Left hindlimb (tissue), 1 donor: ENCODE data around the gene SEPHS1.
A peak's percentile ranks its signal among the peaks of the same experiment; 100 is the strongest.
"Not testable (repeated sequence)": the region's sequence is repeated elsewhere in the genome, so short reads cannot be mapped to it uniquely, and the experiment has no call there.

Source experiments
- DNase-seq: peaks from one replicate; pipeline ENCODE4 v3.0.0-alpha.2; 2018

SEPHS1 gene

DNA sequence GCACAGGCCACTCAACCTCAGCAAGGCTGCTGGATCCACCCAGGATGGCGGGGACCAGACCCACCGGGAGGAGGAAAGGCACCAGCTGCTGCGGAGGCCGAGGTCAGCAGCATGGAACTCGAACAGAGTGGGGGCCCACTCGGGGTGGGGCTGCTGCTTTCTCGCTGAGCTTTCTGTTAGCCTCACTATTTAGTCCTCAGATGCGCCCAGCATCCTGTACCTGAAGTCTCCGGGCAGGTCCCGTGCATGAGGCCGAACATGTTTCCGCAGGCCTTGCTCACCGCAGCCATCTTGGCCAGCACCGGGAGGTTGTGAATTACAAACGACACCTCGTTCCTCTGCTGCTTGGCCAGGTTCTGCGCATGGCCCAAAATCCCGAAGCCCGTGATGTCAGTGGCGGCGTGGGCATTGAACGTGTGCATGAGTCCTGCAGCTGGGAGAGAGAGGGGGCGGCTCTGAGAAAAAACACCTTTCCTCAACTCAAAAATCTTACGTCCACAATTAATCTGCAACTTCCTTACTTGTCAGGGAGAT is 25.4 kb downstream of the SEPHS1 start:
- no peak for DNase-seq

DNA sequence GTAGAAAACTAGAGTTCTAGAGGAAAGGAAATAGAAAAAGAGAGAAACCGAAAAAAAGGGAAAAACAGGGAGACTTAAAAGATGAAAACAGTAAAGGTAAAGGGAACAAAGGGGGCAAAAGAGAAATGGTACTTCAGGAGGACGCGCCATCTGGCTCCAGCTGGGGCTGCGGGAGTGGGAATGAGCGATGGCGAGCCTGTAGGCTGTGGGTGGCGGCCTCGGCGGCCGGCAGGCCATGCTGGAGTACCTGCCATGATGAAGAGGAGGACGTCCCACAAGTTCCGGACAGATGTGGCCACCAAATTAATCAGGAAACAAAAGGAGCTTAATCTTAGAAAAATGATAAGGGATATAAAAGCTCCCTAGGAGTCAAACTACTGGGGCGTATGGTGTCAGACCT is 26.5 kb downstream of the SEPHS1 start:
- no peak for DNase-seq

- no peak for DNase-seq
These were observed 28.9 kb downstream of the SEPHS1 start for GRCh38 chr10:13319166-13319565.

GRCh38 chr10:13317474-13317873 is 30.6 kb downstream of the SEPHS1 start:
- DNase-seq: no peak

- DNase-seq: no peak
These were observed 31.3 kb downstream of the SEPHS1 start for GRCh38 chr10:13316635-13317311.

GRCh38 chr10:13315361-13315760 is 32.7 kb downstream of the SEPHS1 start:
- no peak for DNase-seq

DNA sequence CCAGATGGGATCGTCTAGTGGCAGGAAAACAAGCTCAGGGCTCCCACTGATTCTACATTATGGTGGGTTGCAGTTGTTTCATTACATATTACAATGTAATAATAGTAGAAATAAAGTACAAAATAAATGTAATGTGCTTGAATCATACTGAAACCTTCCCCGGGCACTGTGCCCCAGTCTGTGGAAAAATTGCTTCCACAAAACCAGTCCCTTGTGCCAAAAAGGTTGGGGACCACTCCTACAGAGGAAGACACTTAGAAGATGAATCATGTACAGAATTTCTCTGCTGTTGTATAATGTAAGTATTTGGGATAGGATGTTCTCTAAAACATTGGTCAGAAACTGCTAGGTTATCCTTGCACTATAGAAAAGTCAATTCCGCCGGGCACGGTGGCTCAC is 36.9 kb downstream of the SEPHS1 start:
- no peak for DNase-seq

DNA sequence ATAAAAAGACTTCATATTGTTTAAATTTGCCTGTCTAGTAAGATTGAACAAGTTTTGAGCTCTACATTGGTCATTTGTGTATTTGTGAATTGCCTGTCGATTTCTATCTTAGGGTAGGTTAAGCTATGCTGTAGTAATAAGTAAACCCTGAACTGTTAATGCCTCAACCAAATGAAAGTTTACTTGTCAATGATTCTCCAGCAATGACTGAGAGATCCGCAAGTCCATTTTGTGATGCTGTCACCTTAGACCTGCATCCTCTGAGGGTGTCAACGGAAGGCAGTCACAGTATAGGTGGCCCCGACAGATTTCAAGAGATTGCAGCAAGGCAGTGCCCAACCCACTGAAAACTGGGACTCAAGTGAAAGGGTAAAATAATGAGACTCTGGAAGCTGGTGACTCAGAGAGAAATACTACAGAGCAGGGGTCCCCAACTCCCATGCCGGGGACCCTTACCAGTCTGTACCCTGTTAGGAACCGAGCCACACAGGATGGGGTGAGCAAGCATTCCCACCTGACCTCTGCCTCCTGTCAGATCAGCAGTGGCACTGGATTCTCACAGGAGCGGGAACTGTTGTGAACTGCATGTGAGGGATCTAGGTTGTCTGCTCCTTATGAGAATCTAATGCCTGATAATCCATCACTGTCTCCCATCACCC is 37.4 kb downstream of the SEPHS1 start:
- no peak for DNase-seq

- no peak for DNase-seq
These were observed 38.3 kb downstream of the SEPHS1 start for GRCh38 chr10:13309792-13310191.

GRCh38 chr10:13308096-13308495 is 40.0 kb downstream of the SEPHS1 start:
- DNase-seq: no peak

- DNase-seq: no peak
These were observed 42.0 kb downstream of the SEPHS1 start for GRCh38 chr10:13306103-13306502.

GRCh38 chr10:13302821-13303555 is 45.1 kb downstream of the SEPHS1 start:
- DNase-seq: no peak

DNA sequence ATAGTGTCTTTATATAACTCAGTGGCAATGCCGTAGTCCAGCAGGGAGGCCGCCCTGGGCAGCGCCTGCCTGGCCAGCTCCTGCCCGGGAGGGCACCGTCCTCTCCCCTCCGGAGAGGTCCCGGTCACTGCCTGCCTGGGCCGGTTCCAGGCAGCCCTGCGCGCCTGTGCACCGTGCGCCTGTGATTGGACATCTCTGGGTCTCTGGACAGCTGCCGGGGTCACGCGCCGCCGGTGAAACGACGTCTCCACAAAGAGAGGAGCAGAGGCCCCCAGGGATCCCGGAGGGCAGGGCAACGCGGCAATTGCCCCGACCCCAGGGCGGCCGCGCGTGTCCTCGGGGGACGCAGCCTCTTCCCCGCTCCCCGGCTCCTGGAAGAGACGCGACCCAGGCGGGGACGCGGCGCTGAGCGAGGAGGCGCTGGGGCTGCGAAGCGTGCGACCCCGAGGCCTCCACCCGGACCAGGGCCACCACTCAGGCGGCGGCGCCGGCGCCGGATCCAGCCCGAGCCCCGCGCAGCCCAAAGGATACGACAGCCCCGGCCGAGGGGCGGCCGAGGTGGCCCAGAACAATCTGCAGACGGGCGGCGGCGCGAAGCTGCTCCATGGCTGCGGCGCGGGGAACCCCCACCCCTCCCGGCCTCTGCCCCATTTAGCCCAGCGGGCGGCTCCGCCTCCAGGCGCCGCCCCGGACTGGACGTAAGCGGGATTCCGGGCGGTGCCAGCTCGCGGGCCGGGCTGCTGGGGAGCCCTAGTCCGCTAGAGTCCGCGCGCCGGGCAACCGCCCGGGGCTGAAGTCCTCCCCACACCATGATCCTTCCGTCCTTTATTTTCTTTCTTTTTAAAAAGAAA is 48.4 kb downstream of the SEPHS1 start, which contains the start of gene PHYH:
Gene PHYH (minus strand): TSS at position 628 of the 851 bp plus-strand sequence. CDS start 22 bp downstream, at position 606.
- DNase-seq: peak; percentile 91

- DNase-seq: no peak
These were observed 49.2 kb downstream of the SEPHS1 start for GRCh38 chr10:13298748-13299436.

GRCh38 chr10:13296476-13296875 is 51.6 kb downstream of the SEPHS1 start:
- DNase-seq: no peak

- DNase-seq: no peak
These were observed 53.3 kb downstream of the SEPHS1 start for GRCh38 chr10:13294784-13295183.

GRCh38 chr10:13291821-13292773 is 56.0 kb downstream of the SEPHS1 start:
- no peak for DNase-seq

DNA sequence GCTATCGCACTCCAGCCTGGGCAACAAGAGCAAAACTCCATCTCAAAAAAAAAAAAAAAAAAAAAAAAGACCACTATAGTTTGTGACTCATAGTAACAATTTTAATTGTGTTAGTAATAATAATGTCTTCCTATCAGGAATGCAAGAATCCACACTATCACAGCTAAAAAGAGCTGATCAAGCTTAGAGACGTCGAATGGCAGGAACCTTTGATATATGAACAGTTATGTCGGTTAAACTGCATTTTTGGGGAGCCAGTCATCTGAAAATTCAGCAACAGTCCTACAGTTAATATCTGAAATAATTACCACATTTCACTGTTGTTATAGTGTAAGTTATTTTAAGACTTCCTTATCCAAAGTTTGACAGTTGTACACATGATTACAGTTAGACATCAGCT is 57.0 kb downstream of the SEPHS1 start:
- DNase-seq: no peak

- DNase-seq: no peak
These were observed 64.0 kb downstream of the SEPHS1 start for GRCh38 chr10:13284050-13284449.

DNA sequence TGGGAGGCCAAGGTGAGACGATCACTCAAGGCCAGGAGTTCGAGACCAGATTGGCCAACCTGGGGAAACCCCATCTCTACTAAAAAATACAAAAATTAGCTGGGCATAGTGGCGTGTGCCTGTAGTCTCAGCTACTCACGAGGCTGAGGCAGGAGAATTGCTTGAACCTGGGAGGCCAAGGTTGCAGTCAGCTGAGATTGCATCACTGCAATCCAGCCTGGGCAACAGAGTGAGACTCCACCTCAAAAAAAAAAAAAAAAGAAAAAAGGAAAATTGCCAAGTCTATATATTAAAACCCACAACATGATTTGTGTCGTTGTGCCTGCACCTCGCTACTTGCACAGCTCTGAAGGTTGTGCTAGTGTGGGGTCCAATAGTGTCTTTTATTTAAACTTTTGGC is 65.7 kb downstream of the SEPHS1 start:
- not testable (repeated sequence) for DNase-seq
